Vagina (tissue), 2 donors: ENCODE results near the gene CDH13.

ENCODE experiments used
- CTCF ChIP-seq, 3 experiments: fragments of 450-650 bp in 2 of 3; fragments of 200-600 bp in 1 of 3; sonication (generic) in 1 of 3; IDR thresholded peaks; one replicate each; pipeline ENCODE4 v1.5.1; 2017 to 2019; ENCODE audit warnings: antibody characterized with exemption in 3 of 3, mild to moderate bottlenecking in 2 of 3, moderate library complexity in 2 of 3
- POLR2AphosphoS5 ChIP-seq, 2 donors: sonication (generic); formaldehyde crosslinking; IDR thresholded peaks; one replicate each; pipeline ENCODE4 v1.9.0; 2017; ENCODE audit warnings: antibody characterized with exemption in 2 of 2, mild to moderate bottlenecking in 2 of 2, low read depth in 1 of 2; ENCODE audit not compliant: insufficient read depth in 1 of 2

- TF ChIP-seq CTCF (IDR thresholded peaks at IDR 0.05) (no peak), POLR2AphosphoS5 (IDR thresholded peaks at IDR 0.05; ENCODE audit: insufficient read depth in 1 of 2, low read depth in 1 of 2) (no peak)
Measured at GRCh38 chr16:82584553-82585152, 42.1 kb upstream of the CDH13 start.
